Thyroid gland (tissue), 4 donors: ENCODE measurements around the gene TAF1A. TPM values are rescaled to one million over a fixed set of nuclear protein-coding genes. Genes with fewer than 3 reads are reported as not detected.

Source experiments
- DNase-seq, 2 donors: peaks; one replicate each; pipeline ENCODE4 v3.0.0-alpha.2; 2019
- H3K27ac ChIP-seq, 3 donors: fragments of 200-600 bp; sonication (generic); 1 replicate in 2 of 3; 2 replicates in 1 of 3; pipeline ENCODE4 v1.5.1; 2016 to 2019; ENCODE audit warnings: mild to moderate bottlenecking in 1 of 3, moderate library complexity in 1 of 3
- H3K27me3 ChIP-seq: fragments of 200-600 bp; sonication (generic); one replicate; pipeline ENCODE4 v1.5.1; 2019
- H3K36me3 ChIP-seq, 2 donors: fragments of 200-600 bp; sonication (generic); one replicate each; pipeline ENCODE4 v1.5.1; 2016 to 2019
- H3K4me1 ChIP-seq, 2 donors: fragments of 200-600 bp; sonication (generic); one replicate each; pipeline ENCODE4 v1.5.1; 2017 to 2019
- H3K4me3 ChIP-seq, 3 donors: fragments of 200-600 bp; sonication (generic); replicated peaks in 1 of 3; 1 replicate in 2 of 3; 2 replicates in 1 of 3; pipeline ENCODE4 v1.5.1; 2016; ENCODE audit warnings: mild to moderate bottlenecking in 1 of 3
- H3K9me3 ChIP-seq: fragments of 200-600 bp; sonication (generic); one replicate; pipeline ENCODE4 v1.5.1; 2017
- CTCF ChIP-seq, 6 experiments: fragments of 200-600 bp in 3 of 6; fragments of 450-650 bp in 3 of 6; sonication (generic) in 3 of 6; IDR thresholded peaks; one replicate each; pipeline ENCODE4 v1.5.1; 2016 to 2019; ENCODE audit warnings: antibody characterized with exemption in 6 of 6, mild to moderate bottlenecking in 2 of 6, inconsistent platforms in 1 of 6, moderate library complexity in 1 of 6
- POLR2A ChIP-seq, 2 donors: fragments of 450-650 bp; IDR thresholded peaks; one replicate each; pipeline ENCODE4 v1.6.1; 2017; ENCODE audit warnings: antibody characterized with exemption in 2 of 2, mild to moderate bottlenecking in 2 of 2, moderate library complexity in 1 of 2
- WGBS, 2 donors: methylation state at CpG; one replicate each; pipeline ENCODE4 v1.1.5; 2017; 5-methylcytosine and 5-hydroxymethylcytosine counted together
- intact Hi-C: fragments of 100-400 bp; cut with DNase I; formaldehyde crosslinking; loops from one replicate; pipeline ENCODE4 v1.15.1; 2023
- total RNA-seq, 4 donors: library from RNA; depleted of rRNA; stranded (reverse); fragments of >200 nt; gene quantifications; one replicate each; pipeline ENCODE4 v1.2.3, GENCODE V29; 2016

TAF1A gene
- total RNA-seq, 4 donors from 2014 or later = 7.4 to 18.4 (median 15.0) TPM

DNA sequence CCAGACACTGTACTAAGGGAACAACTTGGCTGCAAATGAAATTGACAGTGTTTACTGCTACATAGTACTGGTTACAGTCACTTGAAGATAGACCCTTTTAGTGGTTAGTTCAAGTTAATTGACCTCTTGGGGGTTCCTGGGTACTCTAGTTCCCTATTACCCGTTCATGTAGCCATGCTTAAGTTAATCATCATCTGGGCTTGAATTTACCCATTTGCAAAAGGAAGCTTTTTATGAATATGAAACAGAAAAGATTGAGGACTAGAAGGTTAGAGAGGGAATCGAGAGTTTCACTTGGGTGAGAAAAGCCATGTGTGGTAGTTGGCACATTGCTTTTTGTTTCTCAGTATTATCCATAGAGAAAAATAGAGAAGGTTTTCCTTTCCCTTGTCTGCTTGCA is 30.8 kb upstream of the TAF1A start:
- TF ChIP-seq CTCF (IDR thresholded peaks at IDR 0.05) (no peak), POLR2A (IDR thresholded peaks at IDR 0.05) (no peak)
- H3K27me3 ChIP-seq = no peaks in the 10 kb centered on the region
- H3K9me3 ChIP-seq = no peaks in the 10 kb centered on the region
- H3K27ac ChIP-seq = no peak overlapping the region
- intact Hi-C loops = no loop called here
- WGBS, 2 donors = 78 to 87% methylated on average over 2 of the region's 2 CpGs
- peaks cover 0 to 9% of the 10 kb centered on the region in 2 donors for H3K4me1 ChIP-seq
- DNase-seq = no peak
- H3K4me3 ChIP-seq = no peak overlapping the region
- peaks cover 3 to 14% of the 10 kb centered on the region in 2 donors for H3K36me3 ChIP-seq

GRCh38 chr1:222618880-222619596 is 29.3 kb upstream of the TAF1A start:
- DNase-seq = peak; percentile 24 to 29
- 21 to 34% methylated on average over 17 to 20 of the region's 20 CpGs for WGBS, 2 donors
- Histone ChIP-seq H3K9me3 (no peaks in the 10 kb centered on the region), H3K27ac (no peak overlapping the region), H3K4me1 (peaks cover 0 to 9% of the 10 kb centered on the region in 2 donors), H3K4me3 (peak overlapping the region; percentile 58 to 100 (median 94)), H3K27me3 (no peaks in the 10 kb centered on the region), H3K36me3 (peaks cover 0 to 3% of the 10 kb centered on the region in 2 donors)
- intact Hi-C loops = no loop called here
- TF ChIP-seq POLR2A (IDR thresholded peaks at IDR 0.05) = no peak
- no peak for TF ChIP-seq CTCF (IDR thresholded peaks at IDR 0.05)

GRCh38 chr1:222618001-222618879 is 28.5 kb upstream of the TAF1A start, which contains the start of gene MIA3:
Gene MIA3 (plus strand): TSS chr1:222618097. CDS start chr1:222618111, 14 bp downstream.
- Histone ChIP-seq H3K36me3 (no peaks in the 10 kb centered on the region), H3K4me3 (peak within 1 kb of the TSS; percentile 58 to 100 (median 94)), H3K4me1 (peaks cover 0 to 9% of the 10 kb centered on the region in 2 donors), H3K27ac (peak within 1 kb of the TSS; percentile 28 to 77 (median 73)), H3K27me3 (no peaks in the 10 kb centered on the region), H3K9me3 (no peaks in the 10 kb centered on the region)
- intact Hi-C loops = no loop called here
- TF ChIP-seq POLR2A (IDR thresholded peaks at IDR 0.05) = peak in 1 of 2 donors; percentile 77
- no peak for TF ChIP-seq CTCF (IDR thresholded peaks at IDR 0.05)
- peak; percentile 24 to 79 for DNase-seq
- WGBS, 2 donors = 0% methylated on average over 3 to 20 of the region's 81 CpGs

- H3K36me3 ChIP-seq = no peaks in the 10 kb centered on the region
- peak overlapping the region; percentile 28 to 73 (median 57) for H3K27ac ChIP-seq
- H3K4me3 ChIP-seq = peak overlapping the region; percentile 50 to 79 (median 51)
- no peaks in the 10 kb centered on the region for H3K27me3 ChIP-seq
- intact Hi-C loops = no loop called here
- TF ChIP-seq POLR2A (IDR thresholded peaks at IDR 0.05) = peak in 1 of 2 donors; percentile 66
- TF ChIP-seq CTCF (IDR thresholded peaks at IDR 0.05) = no peak
- no peaks in the 10 kb centered on the region for H3K9me3 ChIP-seq
- peaks cover 0 to 9% of the 10 kb centered on the region in 2 donors for H3K4me1 ChIP-seq
- 2% methylated on average over 28 to 30 of the region's 37 CpGs for WGBS, 2 donors
- DNase-seq = peak; percentile 94 to 95
Observed at GRCh38 chr1:222617367-222617951, 27.7 kb upstream of the TAF1A start.
